ENCODE data around the gene GOSR2. TPM values are rescaled to one million over a fixed set of nuclear protein-coding genes. Genes with fewer than 3 reads are reported as not detected.

Gene GOSR2
- total and polyA plus RNA-seq, 2 of the 8 experiments (the other 6 are each of a cell fraction or from before 2014, with no cell fraction given), result 28.2 to 36.2 TPM

GRCh38 chr17:46888727-46889126 is 34.2 kb upstream of the GOSR2 start (continued):
- no peak for TF ChIP-seq CHD7 (IDR thresholded peaks at IDR 0.05; ENCODE audit: insufficient replicate concordance, low read length)
- no peak for TF ChIP-seq CTBP2 (IDR thresholded peaks at IDR 0.05; ENCODE audit: borderline replicate concordance, insufficient read depth, insufficient read length, low read length)
- TF ChIP-seq RNF2 (IDR thresholded peaks at IDR 0.05; ENCODE audit: borderline replicate concordance, low read depth, low read length, missing control alignments, poor library complexity, severe bottlenecking), result no peak
- no peak for TF ChIP-seq TAF7 (optimal IDR thresholded peaks at IDR 0.05; ENCODE audit: borderline replicate concordance, low read depth, low read length)
- TF ChIP-seq CREB1 (IDR thresholded peaks at IDR 0.05), result no peak
- TF ChIP-seq SUZ12 (IDR thresholded peaks at IDR 0.05; ENCODE audit: low read length), result no peak
- no peak for TF ChIP-seq E2F6 (IDR thresholded peaks at IDR 0.05)
- TF ChIP-seq SRF (IDR thresholded peaks at IDR 0.05; ENCODE audit: low read depth, low read length), result no peak
